Choroid plexus epithelial cell (primary cell): ENCODE results near the gene GPR78.

ENCODE experiments used
- DNase-seq: peaks from one replicate; pipeline ENCODE4 v3.0.0-alpha.2; 2010; ENCODE audit warnings: low read depth
- H3K4me3 ChIP-seq: 2 replicates; pipeline ENCODE4 v1.5.1; 2011; ENCODE audit warnings: low read depth, mild to moderate bottlenecking, control low read depth, low read length, moderate library complexity
- CTCF ChIP-seq: conservative IDR thresholded peaks from 2 replicates; pipeline ENCODE4 v1.5.1; 2011; ENCODE audit warnings: low read depth, mild to moderate bottlenecking, control low read depth, inconsistent platforms, low read length, moderate library complexity

GPR78 gene

GRCh38 chr4:8556341-8557150 is 23.6 kb upstream of the GPR78 start:
- TF ChIP-seq CTCF = no peak
- no peak overlapping the region for H3K4me3 ChIP-seq
- peak; percentile 37 for DNase-seq

DNA sequence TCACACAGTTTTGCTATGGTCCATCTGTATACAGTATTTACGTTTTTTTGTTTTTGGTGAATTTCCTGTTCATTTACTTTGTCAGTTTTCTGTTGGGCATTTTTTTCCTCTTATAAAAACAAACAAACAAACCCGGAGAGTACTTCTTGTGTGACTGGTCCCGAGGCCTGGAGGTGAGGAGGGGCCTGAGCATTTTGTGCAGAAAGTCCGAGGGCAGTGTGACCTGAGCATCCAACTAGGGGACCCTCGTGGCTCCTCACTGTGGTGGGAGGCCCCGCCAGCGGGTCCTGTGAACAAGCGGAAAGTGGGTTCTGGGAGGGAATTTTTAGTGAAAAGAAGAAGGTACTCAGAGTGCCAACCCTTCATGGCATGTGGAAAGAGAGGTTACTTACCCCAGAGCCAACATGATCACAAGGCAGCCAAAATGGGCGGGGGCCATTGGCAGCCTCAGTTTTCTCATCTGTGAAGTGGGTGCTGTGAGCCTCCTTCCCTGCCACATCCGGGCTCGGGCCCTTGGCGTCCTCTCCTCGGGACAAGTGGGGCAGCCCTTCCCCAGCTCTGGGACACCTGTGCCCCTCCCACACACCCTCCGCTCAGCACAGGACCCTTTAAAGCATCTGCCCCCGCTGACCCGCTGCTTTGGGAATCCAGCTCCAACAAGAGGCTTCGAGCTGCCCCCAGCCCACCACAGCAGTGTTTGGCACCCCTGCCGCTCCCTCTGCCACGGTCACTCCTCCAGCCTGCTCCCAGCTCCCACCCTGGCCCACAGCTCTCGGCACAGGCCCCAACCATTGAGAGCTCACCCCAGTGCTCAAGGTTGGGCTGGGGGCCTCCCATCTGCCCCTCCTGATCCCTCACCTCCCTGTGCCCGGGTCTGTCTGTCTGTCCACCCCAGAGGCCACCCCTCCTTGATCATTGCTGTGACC is 22.8 kb upstream of the GPR78 start:
- no peak overlapping the region for H3K4me3 ChIP-seq
- TF ChIP-seq CTCF = no peak
- no peak for DNase-seq

- no peak for TF ChIP-seq CTCF
- no peak overlapping the region for H3K4me3 ChIP-seq
- DNase-seq = no peak
Observed at GRCh38 chr4:8558080-8558960, 21.9 kb upstream of the GPR78 start.

GRCh38 chr4:8559011-8559410 is 21.2 kb upstream of the GPR78 start:
- no peak for TF ChIP-seq CTCF
- DNase-seq = no peak
- no peak overlapping the region for H3K4me3 ChIP-seq

GRCh38 chr4:8559524-8560264 is 20.5 kb upstream of the GPR78 start:
- TF ChIP-seq CTCF = no peak
- no peak overlapping the region for H3K4me3 ChIP-seq
- DNase-seq = no peak

- no peak overlapping the region for H3K4me3 ChIP-seq
- no peak for TF ChIP-seq CTCF
- no peak for DNase-seq
Observed at GRCh38 chr4:8560265-8561047, 19.7 kb upstream of the GPR78 start.
